Brain microvascular endothelial cell (primary cell): ENCODE results near the gene MYL3.

ENCODE experiments used
- DNase-seq: peaks from one replicate; pipeline ENCODE4 v3.0.0-alpha.2; 2020
- H3K27ac ChIP-seq: fragments of 250-450 bp; sonication (Bioruptor Pico); 2 replicates; pipeline ENCODE4 v1.5.1; 2020; ENCODE audit warnings: mild to moderate bottlenecking, moderate library complexity
- H3K27me3 ChIP-seq: fragments of 250-450 bp; sonication (Bioruptor Pico); replicated peaks from 2 replicates; pipeline ENCODE4 v1.5.1; 2020; ENCODE audit warnings: mild to moderate bottlenecking
- H3K36me3 ChIP-seq: fragments of 250-450 bp; sonication (Bioruptor Pico); replicated peaks from 2 replicates; pipeline ENCODE4 v1.5.1; 2020; ENCODE audit warnings: mild to moderate bottlenecking
- H3K4me3 ChIP-seq: 2 replicates; pipeline ENCODE4 v1.5.1; 2011; ENCODE audit warnings: low read depth, mild to moderate bottlenecking, control low read depth, low read length, moderate library complexity
- in situ Hi-C: cut with HindIII; loops from 2 replicates; pipeline ENCODE4 v1.10.0; 2017; ENCODE audit warnings: low sequenced_read_pairs, low pct_ligation_motif_present
- TF ChIP-seq, protein P1 (sequence below): IDR thresholded peaks from 2 replicates; pipeline ENCODE4 v1.5.1; 2011; ENCODE audit warnings: low read depth, mild to moderate bottlenecking, moderate library complexity, low read length, control low read depth, inconsistent platforms; ENCODE audit errors: missing control alignments

The MYL3 gene

GRCh38 chr3:46835054-46835453, 28.2 kb downstream of the MYL3 start:
- Histone ChIP-seq H3K27ac (no peak overlapping the region), H3K36me3 (no peaks in the 10 kb centered on the region), H3K27me3 (no peaks in the 10 kb centered on the region), H3K4me3 (no peak overlapping the region)
- no peak for DNase-seq
- TF ChIP-seq, protein P1, sequence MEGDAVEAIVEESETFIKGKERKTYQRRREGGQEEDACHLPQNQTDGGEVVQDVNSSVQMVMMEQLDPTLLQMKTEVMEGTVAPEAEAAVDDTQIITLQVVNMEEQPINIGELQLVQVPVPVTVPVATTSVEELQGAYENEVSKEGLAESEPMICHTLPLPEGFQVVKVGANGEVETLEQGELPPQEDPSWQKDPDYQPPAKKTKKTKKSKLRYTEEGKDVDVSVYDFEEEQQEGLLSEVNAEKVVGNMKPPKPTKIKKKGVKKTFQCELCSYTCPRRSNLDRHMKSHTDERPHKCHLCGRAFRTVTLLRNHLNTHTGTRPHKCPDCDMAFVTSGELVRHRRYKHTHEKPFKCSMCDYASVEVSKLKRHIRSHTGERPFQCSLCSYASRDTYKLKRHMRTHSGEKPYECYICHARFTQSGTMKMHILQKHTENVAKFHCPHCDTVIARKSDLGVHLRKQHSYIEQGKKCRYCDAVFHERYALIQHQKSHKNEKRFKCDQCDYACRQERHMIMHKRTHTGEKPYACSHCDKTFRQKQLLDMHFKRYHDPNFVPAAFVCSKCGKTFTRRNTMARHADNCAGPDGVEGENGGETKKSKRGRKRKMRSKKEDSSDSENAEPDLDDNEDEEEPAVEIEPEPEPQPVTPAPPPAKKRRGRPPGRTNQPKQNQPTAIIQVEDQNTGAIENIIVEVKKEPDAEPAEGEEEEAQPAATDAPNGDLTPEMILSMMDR = no peak
- in situ Hi-C loops = no loop called here

GRCh38 chr3:46833346-46834300, 29.6 kb downstream of the MYL3 start:
- Histone ChIP-seq H3K36me3 (no peaks in the 10 kb centered on the region), H3K27me3 (no peaks in the 10 kb centered on the region), H3K4me3 (no peak overlapping the region), H3K27ac (no peak overlapping the region)
- no peak for DNase-seq
- in situ Hi-C loops = no loop called here
- TF ChIP-seq, protein P1 = no peak

DNA sequence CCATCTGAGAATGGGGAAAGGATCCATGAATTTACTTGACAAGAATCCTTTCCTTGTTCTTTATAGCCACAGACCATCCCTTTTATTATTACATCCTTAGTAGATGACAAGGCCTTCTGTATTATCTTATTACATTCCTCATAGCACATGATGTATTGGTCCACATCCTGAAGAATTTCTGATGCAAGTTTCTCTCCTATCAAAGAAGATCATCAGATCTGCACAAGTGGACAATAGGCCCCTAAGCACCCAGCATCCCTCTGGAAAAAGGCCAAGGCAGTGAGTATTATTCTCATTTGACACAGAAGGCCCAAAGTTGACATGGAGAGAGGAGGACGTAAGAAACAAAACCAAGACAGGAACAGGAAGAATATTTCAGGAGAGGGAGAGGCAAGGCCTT, 31.4 kb downstream of the MYL3 start:
- TF ChIP-seq, protein P1 = no peak
- Histone ChIP-seq H3K27ac (no peak overlapping the region), H3K36me3 (no peaks in the 10 kb centered on the region), H3K27me3 (no peaks in the 10 kb centered on the region), H3K4me3 (no peak overlapping the region)
- DNase-seq = no peak
- in situ Hi-C loops = no loop called here

DNA sequence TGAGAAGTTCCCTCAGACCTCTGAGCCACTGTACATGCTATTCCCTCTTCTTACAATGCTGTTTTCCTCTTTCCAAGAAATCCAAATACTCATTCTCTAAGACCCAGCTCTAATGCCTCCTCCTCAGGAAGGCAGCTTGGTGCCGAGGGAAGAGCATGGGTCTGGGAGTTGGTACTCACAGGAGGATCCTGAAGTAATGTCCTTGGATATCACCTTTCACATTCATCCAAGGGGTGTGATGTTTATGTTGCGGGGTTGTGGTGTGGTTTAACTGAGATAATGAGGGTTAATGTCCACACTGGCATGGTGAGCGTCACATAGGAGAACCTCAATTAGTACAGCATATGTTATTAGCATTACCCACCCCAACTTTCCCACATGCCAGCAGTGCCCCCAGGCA, 31.9 kb downstream of the MYL3 start:
- no peak for DNase-seq
- in situ Hi-C loops = no loop called here
- no peaks in the 10 kb centered on the region for H3K36me3 ChIP-seq
- no peaks in the 10 kb centered on the region for H3K27me3 ChIP-seq
- no peak overlapping the region for H3K27ac ChIP-seq
- no peak overlapping the region for H3K4me3 ChIP-seq
- TF ChIP-seq, protein P1 = no peak

DNA sequence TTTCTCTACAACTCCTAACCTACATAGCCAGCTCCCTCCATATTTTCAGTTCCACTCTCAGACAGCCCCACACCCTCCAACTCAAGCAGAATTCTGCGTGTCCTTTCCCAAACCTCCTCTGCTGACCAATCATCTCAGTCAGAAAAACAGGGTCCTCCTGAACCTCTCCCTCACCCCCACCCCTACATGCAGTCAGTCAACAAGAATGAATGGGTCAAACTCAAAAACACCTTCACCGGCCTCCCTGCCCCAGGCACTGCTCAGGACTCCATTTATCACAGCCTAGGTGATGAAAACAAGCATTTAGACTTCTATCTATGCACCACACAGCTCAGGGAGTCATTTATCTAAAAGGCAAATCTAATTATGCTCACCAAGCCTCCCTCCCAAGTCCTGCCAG, 32.4 kb downstream of the MYL3 start:
- in situ Hi-C loops = no loop called here
- no peaks in the 10 kb centered on the region for H3K36me3 ChIP-seq
- no peaks in the 10 kb centered on the region for H3K27me3 ChIP-seq
- TF ChIP-seq, protein P1 = no peak
- H3K27ac ChIP-seq = no peak overlapping the region
- H3K4me3 ChIP-seq = no peak overlapping the region
- no peak for DNase-seq
